K562 (cell line): ENCODE results near the gene SERPINB2. TPM values are rescaled to one million over a fixed set of nuclear protein-coding genes. Genes with fewer than 3 reads are reported as not detected.

Experiments
- ATAC-seq: fragments of 200-7000 bp; cut with Tn5 transposase; 3 replicates; pipeline ENCODE4 v1.9.1; 2020; ENCODE audit warnings: moderate library complexity
- BruUV-seq: library from RNA; stranded (reverse); fragments of 400-500 nt; replicated peaks from 2 replicates; lab custom pipeline; 2021; lab: Mats Ljungman, UMichigan
- CTCF ChIA-PET: fragments of 300-600 bp; formaldehyde crosslinking; extraction: SDS; loops from one replicate; lab custom pipeline; 2021; ENCODE audit warnings: low intra/inter-chr PET ratio; lab: Yijun Ruan, JAX
- POLR2A ChIA-PET: fragments of 300-600, 350-650 bp; sonication (Branson Sonifier 250); formaldehyde crosslinking; extraction: SDS; loops from one replicate; lab custom pipeline; 2021; ENCODE audit warnings: antibody characterized with exemption, inconsistent platforms; lab: Yijun Ruan, JAX
- DNase-seq, 4 experiments: peaks; one replicate each; pipeline versions ENCODE4 v3.0.0 to v3.0.0-alpha.2; 2011 to 2018; ENCODE audit warnings: low spot score in 3 of 4, mixed read lengths in 3 of 4; ENCODE audit errors: extremely low read depth in 1 of 4
- FAIRE-seq: peaks from 2 replicates; lab custom pipeline; 2011; peaks lifted over from hg19 to GRCh38; lab: Jason Lieb, UNC
- H2AFZ ChIP-seq: 2 replicates; pipeline ENCODE4 v1.6.0; 2011; ENCODE audit warnings: low read depth, low read length, control low read depth, inconsistent platforms
- H3K27ac ChIP-seq: fragments of 200-600 bp; 3 replicates; pipeline ENCODE4 v1.8.0; 2011; ENCODE audit warnings: low read depth, mild to moderate bottlenecking, control low read depth, inconsistent platforms, low read length, moderate library complexity, mixed read lengths; ENCODE audit errors: extremely low read depth
- H3K27me3 ChIP-seq, 2 experiments: fragments of 300-600 bp in 1 of 2; 2 replicates in 1 of 2; 3 replicates in 1 of 2; pipeline versions ENCODE4 v1.6.0 to v1.8.0; 2011; ENCODE audit warnings: inconsistent platforms in 2 of 2, low read length in 2 of 2, mild to moderate bottlenecking in 1 of 2, mixed read lengths in 1 of 2, moderate library complexity in 1 of 2; ENCODE audit not compliant: control insufficient read depth in 2 of 2, insufficient read depth in 2 of 2
- H3K36me3 ChIP-seq: fragments of 300-600 bp; 3 replicates; pipeline ENCODE4 v1.8.0; 2011; ENCODE audit warnings: mild to moderate bottlenecking, low read length, inconsistent platforms; ENCODE audit not compliant: control insufficient read depth, insufficient read depth
- H3K4me1 ChIP-seq, 2 experiments: fragments of 200-600 bp in 1 of 2; replicated peaks in 1 of 2; 2 replicates in 1 of 2; 3 replicates in 1 of 2; pipeline versions ENCODE4 v1.5.1 to v1.8.0; 2011; ENCODE audit warnings: inconsistent platforms in 2 of 2, low read length in 2 of 2, mild to moderate bottlenecking in 1 of 2, mixed read lengths in 1 of 2, moderate library complexity in 1 of 2; ENCODE audit not compliant: control insufficient read depth in 2 of 2, insufficient read depth in 2 of 2
- H3K4me2 ChIP-seq: 2 replicates; pipeline ENCODE4 v1.6.1; 2011; ENCODE audit warnings: low read length, control low read depth, inconsistent platforms, mixed read lengths; ENCODE audit not compliant: insufficient read depth
- H3K4me3 ChIP-seq: fragments of 200-600 bp; sonication (generic), shearing (Covaris generic); 2 replicates; pipeline ENCODE4 v1.5.1; 2016; ENCODE audit warnings: control low read depth, inconsistent platforms
- H3K79me2 ChIP-seq: fragments of 200-600 bp; 3 replicates; pipeline ENCODE4 v1.8.0; 2011; ENCODE audit warnings: low read length, inconsistent platforms; ENCODE audit not compliant: control insufficient read depth, insufficient read depth
- H3K9ac ChIP-seq, 2 experiments: 2 replicates each; pipeline versions ENCODE4 v1.6.0 to v1.6.1; 2011; ENCODE audit warnings: low read depth in 2 of 2, low read length in 2 of 2, control low read depth in 1 of 2, inconsistent platforms in 1 of 2, mild to moderate bottlenecking in 1 of 2, mixed read lengths in 1 of 2; ENCODE audit not compliant: insufficient read depth in 1 of 2
- H3K9me1 ChIP-seq: one replicate; pipeline ENCODE4 v1.6.0; 2011; ENCODE audit warnings: inconsistent platforms, mild to moderate bottlenecking, low read length, moderate library complexity; ENCODE audit not compliant: control insufficient read depth, insufficient read depth
- H3K9me3 ChIP-seq: replicated peaks from 2 replicates; pipeline ENCODE4 v1.5.1; 2011; ENCODE audit warnings: low read depth, low read length, inconsistent platforms; ENCODE audit not compliant: control insufficient read depth, insufficient read depth
- H4K20me1 ChIP-seq: replicated peaks from 2 replicates; pipeline ENCODE4 v1.6.1; 2011; ENCODE audit warnings: low read length, inconsistent platforms, mixed read lengths; ENCODE audit not compliant: control insufficient read depth, insufficient read depth
- CXXC5 ChIP-seq: fragments of 250-450 bp; sonication (Bioruptor Pico); IDR thresholded peaks from 2 replicates; pipeline ENCODE4 v1.8.0; 2022; ENCODE audit warnings: inconsistent platforms, mild to moderate bottlenecking, moderate library complexity
- FUS ChIP-seq: fragments of 200-400 bp; formaldehyde crosslinking; optimal IDR thresholded peaks from 2 replicates; pipeline ENCODE3; 2017; ENCODE audit warnings: low read depth, low read length
- KDM2B ChIP-seq: fragments of 250-450 bp; sonication (Bioruptor Pico); IDR thresholded peaks from 2 replicates; pipeline ENCODE4 v1.8.0; 2021; ENCODE audit warnings: mild to moderate bottlenecking, moderate library complexity
- LEF1 ChIP-seq: fragments of 450-650 bp; IDR thresholded peaks from 2 replicates; pipeline ENCODE4 v1.6.1; 2016; ENCODE audit warnings: mild to moderate bottlenecking
- MXI1 ChIP-seq: IDR thresholded peaks from 2 replicates; pipeline ENCODE4 v1.6.1; 2011; ENCODE audit warnings: low read depth, mild to moderate bottlenecking, improper control_type of control experiment, low read length
- NR2C1 ChIP-seq, 2 experiments: fragments of 450-650 bp; IDR thresholded peaks; 2 replicates each; pipeline ENCODE4 v1.6.1; 2017; ENCODE audit warnings: mild to moderate bottlenecking in 2 of 2, antibody characterized with exemption in 1 of 2, inconsistent platforms in 1 of 2, missing compliant biosample characterization in 1 of 2, missing genetic modification characterization in 1 of 2
- RBM17 ChIP-seq: fragments of 200-400 bp; formaldehyde crosslinking; IDR thresholded peaks from 2 replicates; pipeline ENCODE4 v1.6.1; 2017; ENCODE audit warnings: low read depth, mild to moderate bottlenecking, low read length, borderline replicate concordance
- ZNF146 ChIP-seq: IDR thresholded peaks from one replicate; pipeline ENCODE4 v1.6.1; 2018; ENCODE audit warnings: missing compliant biosample characterization; ENCODE audit not compliant: unreplicated experiment
- ZNF696 ChIP-seq: fragments of 250-450 bp; sonication (Bioruptor Pico); conservative IDR thresholded peaks from 2 replicates; pipeline ENCODE4 v1.4.0; 2020; ENCODE audit warnings: mild to moderate bottlenecking, moderate library complexity
- WGBS: fragments of 100-300 bp; shearing (Covaris generic); methylation state at CpG from one replicate; pipeline ENCODE4 v1.1.6; 2016; ENCODE audit warnings: low coverage, mixed read lengths; ENCODE audit not compliant: insufficient coverage; ENCODE audit errors: missing lambda C conversion rate; 5-methylcytosine and 5-hydroxymethylcytosine counted together
- in situ Hi-C: fragments of 300-500 bp; cut with MboI; formaldehyde crosslinking; loops from 4 replicates; pipeline ENCODE4 v1.15.0; 2018; ENCODE audit warnings: inconsistent platforms, mixed read lengths
- intact Hi-C: fragments of 100-400 bp; cut with micrococcal nuclease; formaldehyde crosslinking; loops from 2 replicates; pipeline ENCODE4 v1.14.2; 2022
- polyA plus RNA-seq, 8 experiments: library from polyadenylated mRNA; depleted of rRNA in 4 of 8; stranded (reverse) in 5 of 8; unstranded in 3 of 8; fragments of >200 nt; fragmentation: Nextera tagmentation in 2 of 8; fragmentation: Illumina TruSeq in 1 of 8; extraction: Ambion mirVana in 2 of 8; extraction: Trizol in 1 of 8; gene quantifications; 2 replicates each; pipeline versions ENCODE4 v1.2.1 to v1.2.3, GENCODE V29; 2011 to 2014; ENCODE audit warnings: inconsistent platforms in 1 of 8, missing spikeins in 1 of 8
- total RNA-seq, 7 experiments: library from RNA; depleted of rRNA in 6 of 7; stranded (reverse); fragments of >200 nt in 6 of 7; fragmentation: Illumina TruSeq in 2 of 7; extraction: Trizol in 2 of 7; gene quantifications; 2 replicates each; pipeline versions ENCODE4 v1.2.1 to v1.2.3, GENCODE V29; 2011 to 2021; ENCODE audit warnings: low replicate concordance in 1 of 7
- TF ChIP-seq, protein P1 (sequence below): fragments of 250-450 bp; sonication (Bioruptor Pico); IDR thresholded peaks from 2 replicates; pipeline ENCODE4 v1.4.0; 2020; ENCODE audit warnings: borderline replicate concordance
- TF ChIP-seq, protein P2 (sequence below): fragments of 450-650 bp; formaldehyde crosslinking; IDR thresholded peaks from 2 replicates; pipeline ENCODE4 v1.4.0; 2020; ENCODE audit warnings: mild to moderate bottlenecking
- TF ChIP-seq, protein P3 (sequence below): fragments of 450-650 bp; formaldehyde crosslinking; IDR thresholded peaks from 2 replicates; pipeline ENCODE4 v1.4.0; 2020; ENCODE audit warnings: mild to moderate bottlenecking, moderate library complexity
- TF ChIP-seq, protein P4 (sequence below): IDR thresholded peaks from 2 replicates; pipeline ENCODE4 v1.6.1; 2016; ENCODE audit warnings: missing genetic modification characterization, missing compliant biosample characterization
- TF ChIP-seq, protein P5 (sequence below): fragments of 250-450 bp; sonication (Bioruptor Pico); IDR thresholded peaks from 2 replicates; pipeline ENCODE4 v1.5.0; 2021
- TF ChIP-seq, protein P6 (sequence below): fragments of 450-650 bp; IDR thresholded peaks from 2 replicates; pipeline ENCODE4 v1.7.0; 2016; ENCODE audit warnings: borderline replicate concordance

Gene SERPINB2
- total and polyA plus RNA-seq, 9 of the 15 experiments (the other 6 are each of a cell fraction or from before 2014, with no cell fraction given): 0.03 to 0.13 (median 0.09) TPM; not detected in 5

DNA sequence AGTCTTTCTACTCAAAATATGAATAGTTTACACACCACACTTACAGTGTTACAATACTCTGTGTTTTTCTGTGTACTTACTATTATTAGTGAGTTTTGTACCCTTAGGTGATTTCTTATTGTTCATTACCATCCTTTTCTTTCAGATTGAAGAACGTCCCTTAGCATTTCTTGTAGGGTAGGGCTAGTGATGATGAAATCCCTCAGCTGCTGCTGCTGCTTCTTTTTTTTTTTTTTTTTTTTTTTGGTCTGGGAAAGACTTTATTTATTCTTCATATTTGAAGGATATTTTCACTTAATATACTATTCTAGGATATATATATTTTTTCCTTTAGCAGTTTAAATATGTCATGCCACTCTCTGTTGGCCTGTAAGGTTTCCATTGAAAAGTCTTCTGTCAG lies 29.0 kb upstream of the SERPINB2 start:
- Histone ChIP-seq H3K27ac (no peak overlapping the region), H3K4me2 (no peak overlapping the region), H3K4me3 (no peak overlapping the region), H2AFZ (no peak overlapping the region), H3K36me3 (no peaks in the 10 kb centered on the region), H4K20me1 (no peaks in the 10 kb centered on the region), H3K9me1 (no peaks in the 10 kb centered on the region), H3K27me3 (no peaks in the 10 kb centered on the region), H3K9me3 (no peaks in the 10 kb centered on the region), H3K4me1 (no peaks in the 10 kb centered on the region), H3K9ac (no peak overlapping the region), H3K79me2 (no peaks in the 10 kb centered on the region)
- in situ Hi-C loops (no loop called here), intact Hi-C loops (no loop called here)
- DNase-seq: no peak
- ChIA-PET POLR2A (interaction anchor here (0.6 kb wide), 1 partner anchor 135 kb away, joined by 3 read pairs; no protein-coding TSS in a partner anchor), CTCF (no interaction called here)
- no peak for ATAC-seq
- no peak for FAIRE-seq
- BruUV-seq: no TSS peak
- 6% methylated on average over 1 of the region's 1 CpG for WGBS
- TF ChIP-seq KDM2B (CRISPR knock-in tag): no peak
- TF ChIP-seq CXXC5 (CRISPR knock-in tag): no peak
- TF ChIP-seq RBM17: no peak
- TF ChIP-seq, protein P1, sequence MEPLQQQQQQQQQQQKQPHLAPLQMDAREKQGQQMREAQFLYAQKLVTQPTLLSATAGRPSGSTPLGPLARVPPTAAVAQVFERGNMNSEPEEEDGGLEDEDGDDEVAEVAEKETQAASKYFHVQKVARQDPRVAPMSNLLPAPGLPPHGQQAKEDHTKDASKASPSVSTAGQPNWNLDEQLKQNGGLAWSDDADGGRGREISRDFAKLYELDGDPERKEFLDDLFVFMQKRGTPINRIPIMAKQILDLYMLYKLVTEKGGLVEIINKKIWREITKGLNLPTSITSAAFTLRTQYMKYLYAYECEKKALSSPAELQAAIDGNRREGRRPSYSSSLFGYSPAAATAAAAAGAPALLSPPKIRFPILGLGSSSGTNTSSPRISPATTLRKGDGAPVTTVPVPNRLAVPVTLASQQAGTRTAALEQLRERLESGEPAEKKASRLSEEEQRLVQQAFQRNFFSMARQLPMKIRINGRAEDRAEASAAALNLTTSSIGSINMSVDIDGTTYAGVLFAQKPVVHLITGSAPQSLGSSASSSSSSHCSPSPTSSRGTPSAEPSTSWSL: no peak
- TF ChIP-seq MXI1: no peak
- TF ChIP-seq, protein P2, sequence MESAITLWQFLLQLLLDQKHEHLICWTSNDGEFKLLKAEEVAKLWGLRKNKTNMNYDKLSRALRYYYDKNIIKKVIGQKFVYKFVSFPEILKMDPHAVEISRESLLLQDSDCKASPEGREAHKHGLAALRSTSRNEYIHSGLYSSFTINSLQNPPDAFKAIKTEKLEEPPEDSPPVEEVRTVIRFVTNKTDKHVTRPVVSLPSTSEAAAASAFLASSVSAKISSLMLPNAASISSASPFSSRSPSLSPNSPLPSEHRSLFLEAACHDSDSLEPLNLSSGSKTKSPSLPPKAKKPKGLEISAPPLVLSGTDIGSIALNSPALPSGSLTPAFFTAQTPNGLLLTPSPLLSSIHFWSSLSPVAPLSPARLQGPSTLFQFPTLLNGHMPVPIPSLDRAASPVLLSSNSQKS (CRISPR knock-in tag): no peak
- no peak for TF ChIP-seq FUS
- TF ChIP-seq, protein P3, sequence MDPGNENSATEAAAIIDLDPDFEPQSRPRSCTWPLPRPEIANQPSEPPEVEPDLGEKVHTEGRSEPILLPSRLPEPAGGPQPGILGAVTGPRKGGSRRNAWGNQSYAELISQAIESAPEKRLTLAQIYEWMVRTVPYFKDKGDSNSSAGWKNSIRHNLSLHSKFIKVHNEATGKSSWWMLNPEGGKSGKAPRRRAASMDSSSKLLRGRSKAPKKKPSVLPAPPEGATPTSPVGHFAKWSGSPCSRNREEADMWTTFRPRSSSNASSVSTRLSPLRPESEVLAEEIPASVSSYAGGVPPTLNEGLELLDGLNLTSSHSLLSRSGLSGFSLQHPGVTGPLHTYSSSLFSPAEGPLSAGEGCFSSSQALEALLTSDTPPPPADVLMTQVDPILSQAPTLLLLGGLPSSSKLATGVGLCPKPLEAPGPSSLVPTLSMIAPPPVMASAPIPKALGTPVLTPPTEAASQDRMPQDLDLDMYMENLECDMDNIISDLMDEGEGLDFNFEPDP (CRISPR knock-in tag): no peak
- no peak for TF ChIP-seq NR2C1 (IDR thresholded peaks at IDR 0.05)
- TF ChIP-seq NR2C1 (tag; IDR thresholded peaks at IDR 0.05): no peak
- no peak for TF ChIP-seq ZNF146
- TF ChIP-seq LEF1: no peak
- TF ChIP-seq, protein P4, sequence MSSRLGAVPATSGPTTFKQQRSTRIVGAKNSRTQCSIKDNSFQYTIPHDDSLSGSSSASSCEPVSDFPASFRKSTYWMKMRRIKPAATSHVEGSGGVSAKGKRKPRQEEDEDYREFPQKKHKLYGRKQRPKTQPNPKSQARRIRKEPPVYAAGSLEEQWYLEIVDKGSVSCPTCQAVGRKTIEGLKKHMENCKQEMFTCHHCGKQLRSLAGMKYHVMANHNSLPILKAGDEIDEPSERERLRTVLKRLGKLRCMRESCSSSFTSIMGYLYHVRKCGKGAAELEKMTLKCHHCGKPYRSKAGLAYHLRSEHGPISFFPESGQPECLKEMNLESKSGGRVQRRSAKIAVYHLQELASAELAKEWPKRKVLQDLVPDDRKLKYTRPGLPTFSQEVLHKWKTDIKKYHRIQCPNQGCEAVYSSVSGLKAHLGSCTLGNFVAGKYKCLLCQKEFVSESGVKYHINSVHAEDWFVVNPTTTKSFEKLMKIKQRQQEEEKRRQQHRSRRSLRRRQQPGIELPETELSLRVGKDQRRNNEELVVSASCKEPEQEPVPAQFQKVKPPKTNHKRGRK (tag): no peak
- TF ChIP-seq, protein P5, sequence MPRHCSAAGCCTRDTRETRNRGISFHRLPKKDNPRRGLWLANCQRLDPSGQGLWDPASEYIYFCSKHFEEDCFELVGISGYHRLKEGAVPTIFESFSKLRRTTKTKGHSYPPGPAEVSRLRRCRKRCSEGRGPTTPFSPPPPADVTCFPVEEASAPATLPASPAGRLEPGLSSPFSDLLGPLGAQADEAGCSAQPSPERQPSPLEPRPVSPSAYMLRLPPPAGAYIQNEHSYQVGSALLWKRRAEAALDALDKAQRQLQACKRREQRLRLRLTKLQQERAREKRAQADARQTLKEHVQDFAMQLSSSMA (CRISPR knock-in tag): no peak
- TF ChIP-seq ZNF696: no peak
- TF ChIP-seq, protein P6, sequence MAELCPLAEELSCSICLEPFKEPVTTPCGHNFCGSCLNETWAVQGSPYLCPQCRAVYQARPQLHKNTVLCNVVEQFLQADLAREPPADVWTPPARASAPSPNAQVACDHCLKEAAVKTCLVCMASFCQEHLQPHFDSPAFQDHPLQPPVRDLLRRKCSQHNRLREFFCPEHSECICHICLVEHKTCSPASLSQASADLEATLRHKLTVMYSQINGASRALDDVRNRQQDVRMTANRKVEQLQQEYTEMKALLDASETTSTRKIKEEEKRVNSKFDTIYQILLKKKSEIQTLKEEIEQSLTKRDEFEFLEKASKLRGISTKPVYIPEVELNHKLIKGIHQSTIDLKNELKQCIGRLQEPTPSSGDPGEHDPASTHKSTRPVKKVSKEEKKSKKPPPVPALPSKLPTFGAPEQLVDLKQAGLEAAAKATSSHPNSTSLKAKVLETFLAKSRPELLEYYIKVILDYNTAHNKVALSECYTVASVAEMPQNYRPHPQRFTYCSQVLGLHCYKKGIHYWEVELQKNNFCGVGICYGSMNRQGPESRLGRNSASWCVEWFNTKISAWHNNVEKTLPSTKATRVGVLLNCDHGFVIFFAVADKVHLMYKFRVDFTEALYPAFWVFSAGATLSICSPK: no peak
